Neutrophil (primary cell): ENCODE results near the gene BNC1.

Source experiments
- H3K27ac ChIP-seq: fragments of 200-600 bp; sonication (generic); 2 replicates; pipeline ENCODE4 v1.5.1; 2016; ENCODE audit warnings: mild to moderate bottlenecking, moderate library complexity
- H3K27me3 ChIP-seq: fragments of 200-600 bp; sonication (generic); 2 replicates; pipeline ENCODE4 v1.6.0; 2016; ENCODE audit warnings: mild to moderate bottlenecking
- H3K36me3 ChIP-seq: fragments of 200-600 bp; sonication (generic); 2 replicates; pipeline ENCODE4 v1.5.1; 2017
- H3K4me1 ChIP-seq, 2 experiments: fragments of 200-600 bp in 1 of 2; sonication (generic) in 1 of 2; 1 replicate in 1 of 2; 2 replicates in 1 of 2; pipeline versions ENCODE4 v1.5.1 to v1.6.1; 2013 to 2016; ENCODE audit warnings: low read depth in 1 of 2, low read length in 1 of 2, mild to moderate bottlenecking in 1 of 2, moderate library complexity in 1 of 2; ENCODE audit not compliant: control insufficient read depth in 1 of 2, insufficient read depth in 1 of 2
- H3K4me3 ChIP-seq, 2 experiments: fragments of 200-600 bp in 1 of 2; sonication (generic) in 1 of 2; 1 replicate in 1 of 2; 2 replicates in 1 of 2; pipeline ENCODE4 v1.5.1; 2013 to 2016; ENCODE audit warnings: low read depth in 1 of 2, low read length in 1 of 2, mild to moderate bottlenecking in 1 of 2, moderate library complexity in 1 of 2
- H3K9me3 ChIP-seq: fragments of 200-600 bp; sonication (generic); 2 replicates; pipeline ENCODE4 v1.5.1; 2016
- CTCF ChIP-seq: fragments of 200-600 bp; sonication (generic); IDR thresholded peaks from 2 replicates; pipeline ENCODE4 v1.5.1; 2016; ENCODE audit warnings: antibody characterized with exemption

BNC1 gene

GRCh38 chr15:83210619-83211018, 73.8 kb downstream of the BNC1 start:
- H3K36me3 ChIP-seq = no peaks in the 10 kb centered on the region
- peaks cover 72% of the 10 kb centered on the region for H3K27me3 ChIP-seq
- TF ChIP-seq CTCF = no peak
- no peak overlapping the region for H3K4me3 ChIP-seq
- H3K4me1 ChIP-seq = peaks cover 6 to 21% of the 10 kb centered on the region in 2 experiments
- no peaks in the 10 kb centered on the region for H3K9me3 ChIP-seq
- no peak overlapping the region for H3K27ac ChIP-seq

- peaks cover 84% of the 10 kb centered on the region for H3K27me3 ChIP-seq
- no peaks in the 10 kb centered on the region for H3K36me3 ChIP-seq
- TF ChIP-seq CTCF = no peak
- no peak overlapping the region for H3K27ac ChIP-seq
- H3K9me3 ChIP-seq = no peaks in the 10 kb centered on the region
- H3K4me3 ChIP-seq = no peak overlapping the region
- H3K4me1 ChIP-seq = peaks cover 6 to 21% of the 10 kb centered on the region in 2 experiments
Observed at GRCh38 chr15:83209333-83209732, 75.1 kb downstream of the BNC1 start.

GRCh38 chr15:83208367-83208661, 76.2 kb downstream of the BNC1 start:
- H3K27ac ChIP-seq = no peak overlapping the region
- TF ChIP-seq CTCF = no peak
- H3K9me3 ChIP-seq = no peaks in the 10 kb centered on the region
- peaks cover 87% of the 10 kb centered on the region for H3K27me3 ChIP-seq
- peaks cover 6 to 21% of the 10 kb centered on the region in 2 experiments for H3K4me1 ChIP-seq
- H3K36me3 ChIP-seq = no peaks in the 10 kb centered on the region
- H3K4me3 ChIP-seq = no peak overlapping the region

GRCh38 chr15:83207660-83208366, 76.7 kb downstream of the BNC1 start, which contains the start of gene HDGFL3:
TSS of gene HDGFL3 (minus strand) at chr15:83207823. CDS start at chr15:83207414, 409 bp downstream.
- H3K4me1 ChIP-seq = peaks cover 6 to 21% of the 10 kb centered on the region in 2 experiments
- H3K36me3 ChIP-seq = no peaks in the 10 kb centered on the region
- peak within 1 kb of the TSS; percentile 32 to 67 for H3K4me3 ChIP-seq
- no peaks in the 10 kb centered on the region for H3K9me3 ChIP-seq
- no peak for TF ChIP-seq CTCF
- H3K27me3 ChIP-seq = peaks cover 92% of the 10 kb centered on the region
- H3K27ac ChIP-seq = no peak within 1 kb of the TSS

- peak overlapping the region; percentile 32 to 67 for H3K4me3 ChIP-seq
- peaks cover 6 to 21% of the 10 kb centered on the region in 2 experiments for H3K4me1 ChIP-seq
- no peak for TF ChIP-seq CTCF
- peaks cover 88% of the 10 kb centered on the region for H3K27me3 ChIP-seq
- no peaks in the 10 kb centered on the region for H3K9me3 ChIP-seq
- H3K27ac ChIP-seq = no peak overlapping the region
- no peaks in the 10 kb centered on the region for H3K36me3 ChIP-seq
Observed at GRCh38 chr15:83207009-83207659, 77.3 kb downstream of the BNC1 start.
